HCT116 (cell line): Measurements from ENCODE around the gene ERN1. TPM values are rescaled to one million over a fixed set of nuclear protein-coding genes. Genes with fewer than 3 reads are reported as not detected.

ENCODE experiments used
- ATAC-seq: fragments of 200-7000 bp; cut with Tn5 transposase; 2 replicates; pipeline ENCODE4 v1.9.1; 2020; ENCODE audit warnings: mild to moderate bottlenecking, moderate library complexity
- BruUV-seq: library from RNA; stranded (reverse); fragments of 400-500 nt; replicated peaks from 2 replicates; lab custom pipeline; 2021; lab: Mats Ljungman, UMichigan
- CTCF ChIA-PET: fragments of 300-600 bp; sonication (Branson Sonifier 250); formaldehyde crosslinking; loops from one replicate; lab custom pipeline; 2021; ENCODE audit warnings: antibody characterized with exemption; lab: Charles Lee
- POLR2A ChIA-PET: fragments of 300-600, 350-600 bp; sonication (Branson Sonifier 250); formaldehyde crosslinking; loops from one replicate; lab custom pipeline; 2021; ENCODE audit warnings: antibody characterized with exemption; lab: Charles Lee
- RAD21 ChIA-PET, 2 experiments: fragments of 300-600 bp; sonication (Branson Sonifier 250); formaldehyde crosslinking; loops; one replicate each; lab custom pipeline; 2023; ENCODE audit warnings: low total read pairs in 2 of 2; ENCODE audit not compliant: uncharacterized antibody in 2 of 2, unreplicated experiment in 2 of 2, low non-redundant PET in 1 of 2; lab: Charles Lee
- DNase-seq: peaks from one replicate; pipeline ENCODE4 v3.0.0-alpha.2; 2010; ENCODE audit warnings: low read depth, low spot score
- H2AFZ ChIP-seq: fragments of 200-600 bp; shearing (Covaris generic), sonication (generic); 2 replicates; pipeline ENCODE4 v1.6.1; 2017; ENCODE audit warnings: low read depth, mixed run types, mixed read lengths, antibody characterized with exemption, low read length; ENCODE audit not compliant: poor library complexity, severe bottlenecking
- H3K27ac ChIP-seq: 2 replicates; pipeline ENCODE4 v1.5.1; 2012; ENCODE audit warnings: low read depth, low read length
- H3K27me3 ChIP-seq: fragments of 200-600 bp; sonication (generic); 2 replicates; pipeline ENCODE4 v1.6.1; 2016; ENCODE audit warnings: mixed run types, low read length, mixed read lengths; ENCODE audit not compliant: insufficient read depth
- H3K36me3 ChIP-seq, 2 experiments: fragments of 200-500 bp in 1 of 2; fragments of 200-600 bp in 1 of 2; sonication (Bioruptor generic) in 1 of 2; sonication (generic) in 1 of 2; 2 replicates each; pipeline versions ENCODE4 v1.5.1 to v1.6.1; 2014 to 2016; ENCODE audit warnings: low read length in 2 of 2, inconsistent platforms in 1 of 2, mixed read lengths in 1 of 2, mixed run types in 1 of 2; ENCODE audit not compliant: insufficient read depth in 2 of 2, control insufficient read depth in 1 of 2
- H3K4me1 ChIP-seq, 2 experiments: fragments of 200-600 bp in 1 of 2; sonication (generic) in 1 of 2; 2 replicates each; pipeline versions ENCODE4 v1.5.1 to v1.6.1; 2012 to 2017; ENCODE audit warnings: low read length in 2 of 2, inconsistent platforms in 1 of 2, mild to moderate bottlenecking in 1 of 2, mixed read lengths in 1 of 2, mixed run types in 1 of 2, moderate library complexity in 1 of 2; ENCODE audit not compliant: insufficient read depth in 2 of 2, control insufficient read depth in 1 of 2
- H3K4me2 ChIP-seq: fragments of 200-600 bp; sonication (generic); 2 replicates; pipeline ENCODE4 v1.6.1; 2017; ENCODE audit warnings: mixed run types, low read length, mixed read lengths
- H3K4me3 ChIP-seq, 2 experiments: fragments of 200-600 bp in 1 of 2; sonication (generic) in 1 of 2; replicated peaks in 1 of 2; 2 replicates each; pipeline ENCODE4 v1.5.1; 2011 to 2016; ENCODE audit warnings: low read length in 2 of 2, control low read depth in 1 of 2, low read depth in 1 of 2, mild to moderate bottlenecking in 1 of 2, mixed read lengths in 1 of 2, mixed run types in 1 of 2
- H3K79me2 ChIP-seq: fragments of 200-600 bp; sonication (generic); 2 replicates; pipeline ENCODE4 v1.6.1; 2017; ENCODE audit warnings: mild to moderate bottlenecking, mixed run types, low read length, moderate library complexity, mixed read lengths; ENCODE audit not compliant: insufficient read depth
- H3K9ac ChIP-seq: fragments of 200-600 bp; sonication (generic); 2 replicates; pipeline ENCODE4 v1.6.1; 2016; ENCODE audit warnings: low read length, mixed read lengths
- H3K9me2 ChIP-seq: fragments of 200-600 bp; sonication (generic), shearing (Covaris generic); 2 replicates; pipeline ENCODE4 v1.6.1; 2017; ENCODE audit warnings: mixed run types, mild to moderate bottlenecking, moderate library complexity; ENCODE audit not compliant: insufficient read depth
- H3K9me3 ChIP-seq, 2 experiments: fragments of 200-500 bp in 1 of 2; fragments of 200-600 bp in 1 of 2; sonication (Bioruptor generic) in 1 of 2; sonication (generic) in 1 of 2; 2 replicates each; pipeline ENCODE4 v1.6.1; 2014 to 2017; ENCODE audit warnings: low read length in 2 of 2, mixed read lengths in 2 of 2, inconsistent platforms in 1 of 2, low read depth in 1 of 2, mild to moderate bottlenecking in 1 of 2, mixed run types in 1 of 2, moderate library complexity in 1 of 2; ENCODE audit not compliant: control insufficient read depth in 1 of 2, insufficient read depth in 1 of 2
- H4K20me1 ChIP-seq: fragments of 200-600 bp; sonication (generic), shearing (Covaris generic); 2 replicates; pipeline ENCODE4 v1.6.1; 2017; ENCODE audit warnings: mixed run types, mild to moderate bottlenecking, moderate library complexity; ENCODE audit not compliant: insufficient read depth
- ATF3 ChIP-seq: IDR thresholded peaks from 2 replicates; pipeline ENCODE4 v1.6.1; 2012
- JUND ChIP-seq: IDR thresholded peaks from 2 replicates; pipeline ENCODE4 v1.6.1; 2012
- POLR2A ChIP-seq: IDR thresholded peaks from 2 replicates; pipeline ENCODE4 v1.7.0; 2011; ENCODE audit warnings: borderline replicate concordance; ENCODE audit not compliant: insufficient read depth, insufficient read length; ENCODE audit errors: extremely low read depth
- POLR2AphosphoS5 ChIP-seq: IDR thresholded peaks from 2 replicates; pipeline ENCODE4 v1.6.1; 2011; ENCODE audit warnings: mild to moderate bottlenecking, low read depth, low read length, moderate library complexity
- SIN3A ChIP-seq: IDR thresholded peaks from 2 replicates; pipeline ENCODE4 v1.6.1; 2012; ENCODE audit warnings: low read depth
- SP1 ChIP-seq: IDR thresholded peaks from 2 replicates; pipeline ENCODE4 v1.6.1; 2012; ENCODE audit warnings: low read depth
- SRF ChIP-seq: IDR thresholded peaks from 2 replicates; pipeline ENCODE4 v1.6.1; 2012; ENCODE audit warnings: low read depth
- TCF7L2 ChIP-seq: IDR thresholded peaks from 2 replicates; pipeline ENCODE4 v1.7.0; 2011; ENCODE audit warnings: borderline replicate concordance, inconsistent platforms; ENCODE audit not compliant: insufficient read depth, insufficient read length; ENCODE audit errors: extremely low read depth
- YY1 ChIP-seq: IDR thresholded peaks from 2 replicates; pipeline ENCODE4 v1.6.1; 2011; ENCODE audit warnings: low read length, low read depth, moderate library complexity, mild to moderate bottlenecking; ENCODE audit not compliant: insufficient replicate concordance; ENCODE audit errors: extremely low read depth
- intact Hi-C: fragments of 100-400 bp; cut with micrococcal nuclease; formaldehyde crosslinking; loops from 2 replicates; pipeline ENCODE4 v1.10.0; 2022
- total RNA-seq: library from RNA; stranded (reverse); gene quantifications from one replicate; pipeline ENCODE4 v1.2.1, GENCODE V29; 2021; ENCODE audit not compliant: unreplicated experiment
- TF ChIP-seq, protein P1 (sequence below): IDR thresholded peaks from 2 replicates; pipeline ENCODE4 v1.6.1; 2012

The ERN1 gene
- total RNA-seq, 1 experiment from 2014 or later = 28.2 TPM

DNA sequence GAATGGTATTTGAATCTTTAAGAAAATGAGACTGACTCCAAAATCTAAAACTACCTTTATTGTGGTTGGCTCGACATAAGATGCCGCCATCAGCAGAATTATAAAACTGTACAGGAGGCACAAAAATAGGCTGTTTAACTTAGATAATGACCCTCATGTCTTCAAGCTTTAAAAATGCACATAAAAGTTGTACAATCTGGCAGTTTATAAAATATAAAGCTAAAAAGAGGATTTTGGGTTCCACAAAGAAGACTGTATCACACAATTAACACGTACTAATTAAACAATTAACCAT lies 90.9 kb downstream of the ERN1 start:
- no peaks in the 10 kb centered on the region for H3K79me2 ChIP-seq
- POLR2A ChIA-PET = no interaction called here
- H3K4me2 ChIP-seq = no peak overlapping the region
- no peaks in the 10 kb centered on the region for H3K27me3 ChIP-seq
- H4K20me1 ChIP-seq = no peaks in the 10 kb centered on the region
- intact Hi-C loops = no loop called here
- no peak for ATAC-seq
- no peaks in the 10 kb centered on the region for H3K9me2 ChIP-seq
- CTCF ChIA-PET = interaction anchor here (1.6 to 2.1 kb wide), 3 partner anchors 10 to 95 kb away, joined by 5 to 7 read pairs (median 7); no protein-coding TSS in a partner anchor
- H2AFZ ChIP-seq = no peak overlapping the region
- H3K4me1 ChIP-seq = peaks cover 0 to 6% of the 10 kb centered on the region in 2 experiments; a peak in 1 of 4 replicates
- RAD21 ChIA-PET = no interaction called here
- H3K9ac ChIP-seq = no peak overlapping the region
- BruUV-seq = no TSS peak
- no peak for TF ChIP-seq POLR2A
- TF ChIP-seq YY1 = no peak
- no peak for TF ChIP-seq SP1
- no peak for TF ChIP-seq TCF7L2
- TF ChIP-seq SIN3A = no peak
- no peak for TF ChIP-seq ATF3
- no peak for TF ChIP-seq POLR2AphosphoS5
- no peak for TF ChIP-seq SRF
- TF ChIP-seq, protein P1, sequence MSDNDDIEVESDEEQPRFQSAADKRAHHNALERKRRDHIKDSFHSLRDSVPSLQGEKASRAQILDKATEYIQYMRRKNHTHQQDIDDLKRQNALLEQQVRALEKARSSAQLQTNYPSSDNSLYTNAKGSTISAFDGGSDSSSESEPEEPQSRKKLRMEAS = no peak
- no peak for TF ChIP-seq JUND
- no peaks in the 10 kb centered on the region for H3K9me3 ChIP-seq
- 0 out of 4 replicates have a peak, but pooled peaks cover 0 to 2% of the 10 kb centered on the region in 2 experiments for H3K36me3 ChIP-seq
- DNase-seq = no peak
- no peak overlapping the region for H3K27ac ChIP-seq
- H3K4me3 ChIP-seq = no peak overlapping the region
